HepG2 (cell line): ENCODE measurements around the gene MMP25. TPM values are rescaled to one million over a fixed set of nuclear protein-coding genes. Genes with fewer than 3 reads are reported as not detected.
A peak's percentile ranks its signal among the peaks of the same experiment; 100 is the strongest.

Experiments used
- CBFB ChIP-seq: sonication (generic); formaldehyde crosslinking; IDR thresholded peaks from 2 replicates; pipeline ENCODE4 v1.4.0; 2020; ENCODE audit warnings: missing genetic modification reagents
- FOXP1 ChIP-seq, 2 experiments: fragments of 450-650 bp in 1 of 2; IDR thresholded peaks; 2 replicates each; pipeline ENCODE4 v1.6.1; 2017 to 2018; ENCODE audit warnings: antibody characterized with exemption in 1 of 2
- GATAD1 ChIP-seq: IDR thresholded peaks from 2 replicates; pipeline ENCODE4 v1.6.1; 2016; ENCODE audit warnings: missing genetic modification reagents, missing compliant biosample characterization
- MAZ ChIP-seq, 2 experiments: sonication (generic) in 1 of 2; formaldehyde crosslinking in 1 of 2; IDR thresholded peaks; 2 replicates each; pipeline versions ENCODE4 v1.5.0 to v1.6.1; 2012 to 2020; ENCODE audit warnings: low read depth in 2 of 2, mild to moderate bottlenecking in 2 of 2, borderline replicate concordance in 1 of 2, improper control_type of control experiment in 1 of 2, low read length in 1 of 2, missing genetic modification reagents in 1 of 2, moderate library complexity in 1 of 2
- NFATC3 ChIP-seq: sonication (generic); formaldehyde crosslinking; IDR thresholded peaks from 2 replicates; pipeline ENCODE4 v1.5.1; 2020; ENCODE audit warnings: mild to moderate bottlenecking, missing genetic modification reagents
- PCBP1 ChIP-seq: fragments of 200-400 bp; formaldehyde crosslinking; IDR thresholded peaks from 2 replicates; pipeline ENCODE4 v1.6.1; 2017; ENCODE audit warnings: mild to moderate bottlenecking, low read depth, low read length, borderline replicate concordance
- SMAD9 ChIP-seq: sonication (generic); formaldehyde crosslinking; IDR thresholded peaks from 2 replicates; pipeline ENCODE4 v1.5.1; 2020; ENCODE audit warnings: mild to moderate bottlenecking, missing genetic modification reagents
- TAF15 ChIP-seq: fragments of 200-400 bp; formaldehyde crosslinking; IDR thresholded peaks from one replicate; pipeline ENCODE4 v1.6.1; 2018; ENCODE audit warnings: mild to moderate bottlenecking, low read depth, low read length; ENCODE audit not compliant: poor library complexity, severe bottlenecking
- ZNF17 ChIP-seq: sonication (generic); formaldehyde crosslinking; IDR thresholded peaks from 2 replicates; pipeline ENCODE4 v1.5.0; 2020; ENCODE audit warnings: mild to moderate bottlenecking, missing genetic modification reagents
- polyA plus RNA-seq, 8 experiments: library from polyadenylated mRNA; depleted of rRNA in 3 of 8; stranded (reverse) in 7 of 8; unstranded in 1 of 8; fragments of >200 nt; fragmentation: Illumina TruSeq in 4 of 8; extraction: Trizol in 4 of 8; gene quantifications; 2 replicates each; pipeline versions ENCODE4 v1.2.1 to v1.2.3, GENCODE V29; 2011 to 2016; ENCODE audit warnings: low read depth in 4 of 8, missing spikeins in 1 of 8, mixed read lengths in 1 of 8; ENCODE audit not compliant: insufficient read depth in 1 of 8
- total RNA-seq, 5 experiments: library from RNA; depleted of rRNA; stranded (reverse); fragments of >200 nt; fragmentation: Illumina TruSeq; extraction: Trizol; gene quantifications; 2 replicates each; pipeline ENCODE4 v1.2.3, GENCODE V29; 2016; ENCODE audit warnings: low read depth in 1 of 5
- TF ChIP-seq, protein P1 (sequence below): sonication (generic); formaldehyde crosslinking; IDR thresholded peaks from 2 replicates; pipeline ENCODE4 v1.5.0; 2020; ENCODE audit warnings: mild to moderate bottlenecking, missing genetic modification reagents, moderate library complexity
- TF ChIP-seq, protein P2 (sequence below), 2 experiments: sonication (generic) in 1 of 2; formaldehyde crosslinking in 1 of 2; IDR thresholded peaks; 2 replicates each; pipeline versions ENCODE4 v1.4.0 to v1.6.1; 2016 to 2020; ENCODE audit warnings: borderline replicate concordance in 1 of 2, low read depth in 1 of 2, mild to moderate bottlenecking in 1 of 2, missing genetic modification reagents in 1 of 2
- TF ChIP-seq, protein P3 (sequence below): IDR thresholded peaks from 2 replicates; pipeline ENCODE4 v1.6.1; 2016; ENCODE audit warnings: low read depth
- TF ChIP-seq, protein P4 (sequence below): sonication (generic); formaldehyde crosslinking; IDR thresholded peaks from 2 replicates; pipeline ENCODE4 v1.4.0; 2020; ENCODE audit warnings: missing genetic modification reagents, mild to moderate bottlenecking, borderline replicate concordance

MMP25 gene
- total and polyA plus RNA-seq, 2 of the 13 experiments (the other 11 are each of a cell fraction or from before 2014, with no cell fraction given), result 0.04 to 0.08 TPM

DNA sequence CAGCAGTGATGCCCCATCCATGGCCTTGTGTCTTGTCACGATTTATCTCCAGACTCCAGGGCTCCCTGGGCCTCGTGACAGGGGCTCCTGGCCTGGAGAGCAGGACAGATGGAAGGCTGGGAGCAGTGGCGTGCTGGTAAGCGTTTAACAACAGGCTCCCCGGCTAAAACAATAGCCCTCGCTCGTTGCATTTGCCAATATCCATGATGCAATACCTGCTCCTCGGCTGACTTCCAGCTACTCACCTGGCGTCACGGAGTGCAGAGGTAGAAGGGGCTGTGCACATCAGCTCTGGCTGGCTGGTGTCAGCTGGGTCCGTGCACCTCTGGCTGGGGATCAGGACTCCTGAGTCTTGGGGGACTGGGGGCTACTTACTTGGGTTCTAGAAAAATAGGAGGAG is 8.1 kb upstream of the MMP25 start (continued):
- TF ChIP-seq, protein P1, sequence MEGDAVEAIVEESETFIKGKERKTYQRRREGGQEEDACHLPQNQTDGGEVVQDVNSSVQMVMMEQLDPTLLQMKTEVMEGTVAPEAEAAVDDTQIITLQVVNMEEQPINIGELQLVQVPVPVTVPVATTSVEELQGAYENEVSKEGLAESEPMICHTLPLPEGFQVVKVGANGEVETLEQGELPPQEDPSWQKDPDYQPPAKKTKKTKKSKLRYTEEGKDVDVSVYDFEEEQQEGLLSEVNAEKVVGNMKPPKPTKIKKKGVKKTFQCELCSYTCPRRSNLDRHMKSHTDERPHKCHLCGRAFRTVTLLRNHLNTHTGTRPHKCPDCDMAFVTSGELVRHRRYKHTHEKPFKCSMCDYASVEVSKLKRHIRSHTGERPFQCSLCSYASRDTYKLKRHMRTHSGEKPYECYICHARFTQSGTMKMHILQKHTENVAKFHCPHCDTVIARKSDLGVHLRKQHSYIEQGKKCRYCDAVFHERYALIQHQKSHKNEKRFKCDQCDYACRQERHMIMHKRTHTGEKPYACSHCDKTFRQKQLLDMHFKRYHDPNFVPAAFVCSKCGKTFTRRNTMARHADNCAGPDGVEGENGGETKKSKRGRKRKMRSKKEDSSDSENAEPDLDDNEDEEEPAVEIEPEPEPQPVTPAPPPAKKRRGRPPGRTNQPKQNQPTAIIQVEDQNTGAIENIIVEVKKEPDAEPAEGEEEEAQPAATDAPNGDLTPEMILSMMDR (CRISPR knock-in tag), result no peak
- TF ChIP-seq PCBP1, result no peak
- TF ChIP-seq NFATC3 (CRISPR knock-in tag), result no peak
- TF ChIP-seq, protein P2, sequence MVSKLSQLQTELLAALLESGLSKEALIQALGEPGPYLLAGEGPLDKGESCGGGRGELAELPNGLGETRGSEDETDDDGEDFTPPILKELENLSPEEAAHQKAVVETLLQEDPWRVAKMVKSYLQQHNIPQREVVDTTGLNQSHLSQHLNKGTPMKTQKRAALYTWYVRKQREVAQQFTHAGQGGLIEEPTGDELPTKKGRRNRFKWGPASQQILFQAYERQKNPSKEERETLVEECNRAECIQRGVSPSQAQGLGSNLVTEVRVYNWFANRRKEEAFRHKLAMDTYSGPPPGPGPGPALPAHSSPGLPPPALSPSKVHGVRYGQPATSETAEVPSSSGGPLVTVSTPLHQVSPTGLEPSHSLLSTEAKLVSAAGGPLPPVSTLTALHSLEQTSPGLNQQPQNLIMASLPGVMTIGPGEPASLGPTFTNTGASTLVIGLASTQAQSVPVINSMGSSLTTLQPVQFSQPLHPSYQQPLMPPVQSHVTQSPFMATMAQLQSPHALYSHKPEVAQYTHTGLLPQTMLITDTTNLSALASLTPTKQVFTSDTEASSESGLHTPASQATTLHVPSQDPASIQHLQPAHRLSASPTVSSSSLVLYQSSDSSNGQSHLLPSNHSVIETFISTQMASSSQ (IDR thresholded peaks at IDR 0.05; ENCODE audit: low read depth), result no peak
- TF ChIP-seq, protein P2 (CRISPR knock-in tag; IDR thresholded peaks at IDR 0.05; ENCODE audit: borderline replicate concordance), result no peak
- no peak for TF ChIP-seq FOXP1 (IDR thresholded peaks at IDR 0.05)
- TF ChIP-seq FOXP1 (CRISPR knock-in tag; IDR thresholded peaks at IDR 0.05), result no peak
- no peak for TF ChIP-seq MAZ (IDR thresholded peaks at IDR 0.05; ENCODE audit: borderline replicate concordance, low read depth, low read length)
- 0 out of 2 replicates have a peak, but pooled peaks have one; percentile 38 for TF ChIP-seq MAZ (CRISPR knock-in tag; IDR thresholded peaks at IDR 0.05; ENCODE audit: low read depth)
- TF ChIP-seq, protein P3, sequence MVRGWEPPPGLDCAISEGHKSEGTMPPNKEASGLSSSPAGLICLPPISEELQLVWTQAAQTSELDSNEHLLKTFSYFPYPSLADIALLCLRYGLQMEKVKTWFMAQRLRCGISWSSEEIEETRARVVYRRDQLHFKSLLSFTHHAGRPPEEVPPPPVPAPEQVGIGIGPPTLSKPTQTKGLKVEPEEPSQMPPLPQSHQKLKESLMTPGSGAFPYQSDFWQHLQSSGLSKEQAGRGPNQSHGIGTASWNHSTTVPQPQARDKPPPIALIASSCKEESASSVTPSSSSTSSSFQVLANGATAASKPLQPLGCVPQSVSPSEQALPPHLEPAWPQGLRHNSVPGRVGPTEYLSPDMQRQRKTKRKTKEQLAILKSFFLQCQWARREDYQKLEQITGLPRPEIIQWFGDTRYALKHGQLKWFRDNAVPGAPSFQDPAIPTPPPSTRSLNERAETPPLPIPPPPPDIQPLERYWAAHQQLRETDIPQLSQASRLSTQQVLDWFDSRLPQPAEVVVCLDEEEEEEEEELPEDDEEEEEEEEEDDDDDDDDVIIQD, result no peak
- TF ChIP-seq SMAD9 (CRISPR knock-in tag), result no peak
- no peak for TF ChIP-seq TAF15
- TF ChIP-seq, protein P4, sequence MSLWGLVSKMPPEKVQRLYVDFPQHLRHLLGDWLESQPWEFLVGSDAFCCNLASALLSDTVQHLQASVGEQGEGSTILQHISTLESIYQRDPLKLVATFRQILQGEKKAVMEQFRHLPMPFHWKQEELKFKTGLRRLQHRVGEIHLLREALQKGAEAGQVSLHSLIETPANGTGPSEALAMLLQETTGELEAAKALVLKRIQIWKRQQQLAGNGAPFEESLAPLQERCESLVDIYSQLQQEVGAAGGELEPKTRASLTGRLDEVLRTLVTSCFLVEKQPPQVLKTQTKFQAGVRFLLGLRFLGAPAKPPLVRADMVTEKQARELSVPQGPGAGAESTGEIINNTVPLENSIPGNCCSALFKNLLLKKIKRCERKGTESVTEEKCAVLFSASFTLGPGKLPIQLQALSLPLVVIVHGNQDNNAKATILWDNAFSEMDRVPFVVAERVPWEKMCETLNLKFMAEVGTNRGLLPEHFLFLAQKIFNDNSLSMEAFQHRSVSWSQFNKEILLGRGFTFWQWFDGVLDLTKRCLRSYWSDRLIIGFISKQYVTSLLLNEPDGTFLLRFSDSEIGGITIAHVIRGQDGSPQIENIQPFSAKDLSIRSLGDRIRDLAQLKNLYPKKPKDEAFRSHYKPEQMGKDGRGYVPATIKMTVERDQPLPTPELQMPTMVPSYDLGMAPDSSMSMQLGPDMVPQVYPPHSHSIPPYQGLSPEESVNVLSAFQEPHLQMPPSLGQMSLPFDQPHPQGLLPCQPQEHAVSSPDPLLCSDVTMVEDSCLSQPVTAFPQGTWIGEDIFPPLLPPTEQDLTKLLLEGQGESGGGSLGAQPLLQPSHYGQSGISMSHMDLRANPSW (CRISPR knock-in tag), result no peak
- TF ChIP-seq GATAD1 (CRISPR knock-in tag), result no peak
- TF ChIP-seq ZNF17 (CRISPR knock-in tag), result no peak
- TF ChIP-seq CBFB (CRISPR knock-in tag), result no peak
